ENCODE measurements around the gene DCTPP1. TPM values are rescaled to one million over a fixed set of nuclear protein-coding genes. Genes with fewer than 3 reads are reported as not detected.
A peak's percentile ranks its signal among the peaks of the same experiment; 100 is the strongest.

Gene DCTPP1
- total and polyA plus RNA-seq, 2 of the 13 experiments (the other 11 are each of a cell fraction or from before 2014, with no cell fraction given): 54.8 to 74.4 TPM

DNA sequence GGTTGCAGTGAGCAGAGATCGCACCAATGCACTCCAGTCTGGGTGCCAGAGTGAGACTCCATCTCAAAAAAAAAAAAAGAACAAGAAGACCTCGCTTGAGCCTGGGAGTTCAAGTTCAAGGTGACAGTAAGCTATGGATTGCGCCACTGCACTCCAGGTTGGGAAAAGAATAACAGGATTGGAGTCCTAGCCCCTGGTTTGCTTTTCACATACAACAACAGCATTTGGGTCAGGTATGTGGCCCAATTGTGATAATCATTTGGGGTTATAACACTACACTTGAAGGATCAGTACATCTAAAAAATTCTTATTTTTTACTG, 19.2 kb upstream of the DCTPP1 start (continued):
- TF ChIP-seq, protein P1, sequence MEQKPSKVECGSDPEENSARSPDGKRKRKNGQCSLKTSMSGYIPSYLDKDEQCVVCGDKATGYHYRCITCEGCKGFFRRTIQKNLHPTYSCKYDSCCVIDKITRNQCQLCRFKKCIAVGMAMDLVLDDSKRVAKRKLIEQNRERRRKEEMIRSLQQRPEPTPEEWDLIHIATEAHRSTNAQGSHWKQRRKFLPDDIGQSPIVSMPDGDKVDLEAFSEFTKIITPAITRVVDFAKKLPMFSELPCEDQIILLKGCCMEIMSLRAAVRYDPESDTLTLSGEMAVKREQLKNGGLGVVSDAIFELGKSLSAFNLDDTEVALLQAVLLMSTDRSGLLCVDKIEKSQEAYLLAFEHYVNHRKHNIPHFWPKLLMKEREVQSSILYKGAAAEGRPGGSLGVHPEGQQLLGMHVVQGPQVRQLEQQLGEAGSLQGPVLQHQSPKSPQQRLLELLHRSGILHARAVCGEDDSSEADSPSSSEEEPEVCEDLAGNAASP (CRISPR knock-in tag; IDR thresholded peaks at IDR 0.05; ENCODE audit: borderline replicate concordance): peak; percentile 86; the same call in 1 of the 2 replicates
- TF ChIP-seq, protein P2, sequence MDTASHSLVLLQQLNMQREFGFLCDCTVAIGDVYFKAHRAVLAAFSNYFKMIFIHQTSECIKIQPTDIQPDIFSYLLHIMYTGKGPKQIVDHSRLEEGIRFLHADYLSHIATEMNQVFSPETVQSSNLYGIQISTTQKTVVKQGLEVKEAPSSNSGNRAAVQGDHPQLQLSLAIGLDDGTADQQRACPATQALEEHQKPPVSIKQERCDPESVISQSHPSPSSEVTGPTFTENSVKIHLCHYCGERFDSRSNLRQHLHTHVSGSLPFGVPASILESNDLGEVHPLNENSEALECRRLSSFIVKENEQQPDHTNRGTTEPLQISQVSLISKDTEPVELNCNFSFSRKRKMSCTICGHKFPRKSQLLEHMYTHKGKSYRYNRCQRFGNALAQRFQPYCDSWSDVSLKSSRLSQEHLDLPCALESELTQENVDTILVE (CRISPR knock-in tag; IDR thresholded peaks at IDR 0.05): peak; percentile 83
- TF ChIP-seq FOXJ3 (CRISPR knock-in tag; IDR thresholded peaks at IDR 0.05; ENCODE audit: borderline replicate concordance) (no peak), ZNF879 (CRISPR knock-in tag; IDR thresholded peaks at IDR 0.05) (no peak), JUNB (CRISPR knock-in tag; IDR thresholded peaks at IDR 0.05; ENCODE audit: borderline replicate concordance) (no peak), ZBTB38 (CRISPR knock-in tag; IDR thresholded peaks at IDR 0.05) (no peak), ZNF780A (CRISPR knock-in tag; IDR thresholded peaks at IDR 0.05) (no peak), SATB2 (CRISPR knock-in tag; IDR thresholded peaks at IDR 0.05) (no peak), FOXA1 (IDR thresholded peaks at IDR 0.05) (no peak), FOXA1 (CRISPR knock-in tag; IDR thresholded peaks at IDR 0.05) (no peak), MED8 (CRISPR knock-in tag; IDR thresholded peaks at IDR 0.05; ENCODE audit: insufficient replicate concordance) (no peak), ZNF747 (CRISPR knock-in tag; IDR thresholded peaks at IDR 0.05; ENCODE audit: borderline replicate concordance) (0 out of 2 replicates have a peak, but pooled peaks have one; percentile 50), TBL1XR1 (IDR thresholded peaks at IDR 0.05; ENCODE audit: borderline replicate concordance, low read length, partially characterized antibody) (peak; percentile 91)
- TF ChIP-seq, protein P3, sequence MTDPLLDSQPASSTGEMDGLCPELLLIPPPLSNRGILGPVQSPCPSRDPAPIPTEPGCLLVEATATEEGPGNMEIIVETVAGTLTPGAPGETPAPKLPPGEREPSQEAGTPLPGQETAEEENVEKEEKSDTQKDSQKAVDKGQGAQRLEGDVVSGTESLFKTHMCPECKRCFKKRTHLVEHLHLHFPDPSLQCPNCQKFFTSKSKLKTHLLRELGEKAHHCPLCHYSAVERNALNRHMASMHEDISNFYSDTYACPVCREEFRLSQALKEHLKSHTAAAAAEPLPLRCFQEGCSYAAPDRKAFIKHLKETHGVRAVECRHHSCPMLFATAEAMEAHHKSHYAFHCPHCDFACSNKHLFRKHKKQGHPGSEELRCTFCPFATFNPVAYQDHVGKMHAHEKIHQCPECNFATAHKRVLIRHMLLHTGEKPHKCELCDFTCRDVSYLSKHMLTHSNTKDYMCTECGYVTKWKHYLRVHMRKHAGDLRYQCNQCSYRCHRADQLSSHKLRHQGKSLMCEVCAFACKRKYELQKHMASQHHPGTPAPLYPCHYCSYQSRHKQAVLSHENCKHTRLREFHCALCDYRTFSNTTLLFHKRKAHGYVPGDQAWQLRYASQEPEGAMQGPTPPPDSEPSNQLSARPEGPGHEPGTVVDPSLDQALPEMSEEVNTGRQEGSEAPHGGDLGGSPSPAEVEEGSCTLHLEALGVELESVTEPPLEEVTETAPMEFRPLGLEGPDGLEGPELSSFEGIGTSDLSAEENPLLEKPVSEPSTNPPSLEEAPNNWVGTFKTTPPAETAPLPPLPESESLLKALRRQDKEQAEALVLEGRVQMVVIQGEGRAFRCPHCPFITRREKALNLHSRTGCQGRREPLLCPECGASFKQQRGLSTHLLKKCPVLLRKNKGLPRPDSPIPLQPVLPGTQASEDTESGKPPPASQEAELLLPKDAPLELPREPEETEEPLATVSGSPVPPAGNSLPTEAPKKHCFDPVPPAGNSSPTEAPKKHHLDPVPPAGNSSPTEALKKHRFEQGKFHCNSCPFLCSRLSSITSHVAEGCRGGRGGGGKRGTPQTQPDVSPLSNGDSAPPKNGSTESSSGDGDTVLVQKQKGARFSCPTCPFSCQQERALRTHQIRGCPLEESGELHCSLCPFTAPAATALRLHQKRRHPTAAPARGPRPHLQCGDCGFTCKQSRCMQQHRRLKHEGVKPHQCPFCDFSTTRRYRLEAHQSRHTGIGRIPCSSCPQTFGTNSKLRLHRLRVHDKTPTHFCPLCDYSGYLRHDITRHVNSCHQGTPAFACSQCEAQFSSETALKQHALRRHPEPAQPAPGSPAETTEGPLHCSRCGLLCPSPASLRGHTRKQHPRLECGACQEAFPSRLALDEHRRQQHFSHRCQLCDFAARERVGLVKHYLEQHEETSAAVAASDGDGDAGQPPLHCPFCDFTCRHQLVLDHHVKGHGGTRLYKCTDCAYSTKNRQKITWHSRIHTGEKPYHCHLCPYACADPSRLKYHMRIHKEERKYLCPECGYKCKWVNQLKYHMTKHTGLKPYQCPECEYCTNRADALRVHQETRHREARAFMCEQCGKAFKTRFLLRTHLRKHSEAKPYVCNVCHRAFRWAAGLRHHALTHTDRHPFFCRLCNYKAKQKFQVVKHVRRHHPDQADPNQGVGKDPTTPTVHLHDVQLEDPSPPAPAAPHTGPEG (CRISPR knock-in tag; IDR thresholded peaks at IDR 0.05): no peak
- TF ChIP-seq, protein P4, sequence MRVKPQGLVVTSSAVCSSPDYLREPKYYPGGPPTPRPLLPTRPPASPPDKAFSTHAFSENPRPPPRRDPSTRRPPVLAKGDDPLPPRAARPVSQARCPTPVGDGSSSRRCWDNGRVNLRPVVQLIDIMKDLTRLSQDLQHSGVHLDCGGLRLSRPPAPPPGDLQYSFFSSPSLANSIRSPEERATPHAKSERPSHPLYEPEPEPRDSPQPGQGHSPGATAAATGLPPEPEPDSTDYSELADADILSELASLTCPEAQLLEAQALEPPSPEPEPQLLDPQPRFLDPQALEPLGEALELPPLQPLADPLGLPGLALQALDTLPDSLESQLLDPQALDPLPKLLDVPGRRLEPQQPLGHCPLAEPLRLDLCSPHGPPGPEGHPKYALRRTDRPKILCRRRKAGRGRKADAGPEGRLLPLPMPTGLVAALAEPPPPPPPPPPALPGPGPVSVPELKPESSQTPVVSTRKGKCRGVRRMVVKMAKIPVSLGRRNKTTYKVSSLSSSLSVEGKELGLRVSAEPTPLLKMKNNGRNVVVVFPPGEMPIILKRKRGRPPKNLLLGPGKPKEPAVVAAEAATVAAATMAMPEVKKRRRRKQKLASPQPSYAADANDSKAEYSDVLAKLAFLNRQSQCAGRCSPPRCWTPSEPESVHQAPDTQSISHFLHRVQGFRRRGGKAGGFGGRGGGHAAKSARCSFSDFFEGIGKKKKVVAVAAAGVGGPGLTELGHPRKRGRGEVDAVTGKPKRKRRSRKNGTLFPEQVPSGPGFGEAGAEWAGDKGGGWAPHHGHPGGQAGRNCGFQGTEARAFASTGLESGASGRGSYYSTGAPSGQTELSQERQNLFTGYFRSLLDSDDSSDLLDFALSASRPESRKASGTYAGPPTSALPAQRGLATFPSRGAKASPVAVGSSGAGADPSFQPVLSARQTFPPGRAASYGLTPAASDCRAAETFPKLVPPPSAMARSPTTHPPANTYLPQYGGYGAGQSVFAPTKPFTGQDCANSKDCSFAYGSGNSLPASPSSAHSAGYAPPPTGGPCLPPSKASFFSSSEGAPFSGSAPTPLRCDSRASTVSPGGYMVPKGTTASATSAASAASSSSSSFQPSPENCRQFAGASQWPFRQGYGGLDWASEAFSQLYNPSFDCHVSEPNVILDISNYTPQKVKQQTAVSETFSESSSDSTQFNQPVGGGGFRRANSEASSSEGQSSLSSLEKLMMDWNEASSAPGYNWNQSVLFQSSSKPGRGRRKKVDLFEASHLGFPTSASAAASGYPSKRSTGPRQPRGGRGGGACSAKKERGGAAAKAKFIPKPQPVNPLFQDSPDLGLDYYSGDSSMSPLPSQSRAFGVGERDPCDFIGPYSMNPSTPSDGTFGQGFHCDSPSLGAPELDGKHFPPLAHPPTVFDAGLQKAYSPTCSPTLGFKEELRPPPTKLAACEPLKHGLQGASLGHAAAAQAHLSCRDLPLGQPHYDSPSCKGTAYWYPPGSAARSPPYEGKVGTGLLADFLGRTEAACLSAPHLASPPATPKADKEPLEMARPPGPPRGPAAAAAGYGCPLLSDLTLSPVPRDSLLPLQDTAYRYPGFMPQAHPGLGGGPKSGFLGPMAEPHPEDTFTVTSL (CRISPR knock-in tag; IDR thresholded peaks at IDR 0.05; ENCODE audit: borderline replicate concordance): peak; percentile 49; the same call in 1 of the 2 replicates

All from HepG2 (cell line).